Measurements from ENCODE around the gene MAB21L1. TPM values are rescaled to one million over a fixed set of nuclear protein-coding genes. Genes with fewer than 3 reads are reported as not detected.

Gene MAB21L1
- total and polyA plus RNA-seq, 4 donors = under 0.01 to 0.07 (median 0.03) TPM; not detected in 1

- no peaks in the 10 kb centered on the region for H3K27me3 ChIP-seq (ENCODE audit: control insufficient read depth in 4 of 4, insufficient read depth in 4 of 4, low read length in 3 of 4)
- no peak overlapping the region for H3K27ac ChIP-seq (ENCODE audit: low read depth in 1 of 2, low read length in 2 of 2)
- H3K9me3 ChIP-seq (ENCODE audit: control insufficient read depth in 4 of 4, low read length in 3 of 4) = no peaks in the 10 kb centered on the region
- H3K36me3 ChIP-seq (ENCODE audit: control insufficient read depth in 4 of 4, insufficient read depth in 3 of 4, low read depth in 1 of 4, low read length in 3 of 4) = no peaks in the 10 kb centered on the region
- no peaks in the 10 kb centered on the region for H3K4me1 ChIP-seq (ENCODE audit: control insufficient read depth in 4 of 4, insufficient read depth in 4 of 4, low read length in 3 of 4)
- H3K4me3 ChIP-seq (ENCODE audit: low read depth in 1 of 3, low read length in 3 of 3) = no peak overlapping the region
- H3K9ac ChIP-seq (ENCODE audit: low read depth in 1 of 2, low read length in 2 of 2) = no peak overlapping the region
- TF ChIP-seq YY1 (IDR thresholded peaks at IDR 0.05) (no peak), TAF1 (conservative IDR thresholded peaks at IDR 0.05) (no peak), ZBTB33 (IDR thresholded peaks at IDR 0.05) (no peak), ATF3 (IDR thresholded peaks at IDR 0.05) (no peak), CTCF (IDR thresholded peaks at IDR 0.05; ENCODE audit: low read depth, low read length, missing input control) (no peak), SP1 (IDR thresholded peaks at IDR 0.05) (no peak)
- WGBS = 67% methylated on average over 3 of the region's 3 CpGs
- no peak for DNase-seq (ENCODE audit: low spot score)
Observed at GRCh38 chr13:35502456-35502855, 26.0 kb upstream of the MAB21L1 start.

- Histone ChIP-seq H3K9me3 (ENCODE audit: control insufficient read depth in 4 of 4, low read length in 3 of 4) (no peaks in the 10 kb centered on the region), H3K27me3 (ENCODE audit: control insufficient read depth in 4 of 4, insufficient read depth in 4 of 4, low read length in 3 of 4) (no peaks in the 10 kb centered on the region), H3K4me1 (ENCODE audit: control insufficient read depth in 4 of 4, insufficient read depth in 4 of 4, low read length in 3 of 4) (no peaks in the 10 kb centered on the region), H3K27ac (ENCODE audit: low read depth in 1 of 2, low read length in 2 of 2) (no peak overlapping the region), H3K9ac (ENCODE audit: low read depth in 1 of 2, low read length in 2 of 2) (no peak overlapping the region), H3K4me3 (ENCODE audit: low read depth in 1 of 3, low read length in 3 of 3) (no peak overlapping the region), H3K36me3 (ENCODE audit: control insufficient read depth in 4 of 4, insufficient read depth in 3 of 4, low read depth in 1 of 4, low read length in 3 of 4) (no peaks in the 10 kb centered on the region)
- no peak for DNase-seq (ENCODE audit: low spot score)
- no peak for TF ChIP-seq REST (IDR thresholded peaks at IDR 0.05)
- TF ChIP-seq RXRA (IDR thresholded peaks at IDR 0.05) = no peak
- TF ChIP-seq FOXA2 (IDR thresholded peaks at IDR 0.05) = no peak
- no peak for TF ChIP-seq YY1 (IDR thresholded peaks at IDR 0.05)
- TF ChIP-seq JUND (IDR thresholded peaks at IDR 0.05) = no peak
- TF ChIP-seq RAD21 (IDR thresholded peaks at IDR 0.05) = no peak
- TF ChIP-seq CTCF (IDR thresholded peaks at IDR 0.05; ENCODE audit: low read depth, low read length, missing input control) = no peak
- no peak for TF ChIP-seq ATF3 (IDR thresholded peaks at IDR 0.05)
- no peak for TF ChIP-seq ZBTB33 (IDR thresholded peaks at IDR 0.05)
- TF ChIP-seq HNF4G (IDR thresholded peaks at IDR 0.05) = no peak
- no peak for TF ChIP-seq SP1 (IDR thresholded peaks at IDR 0.05)
- TF ChIP-seq FOXA1 (IDR thresholded peaks at IDR 0.05) = no peak
- TF ChIP-seq NR2F2 (IDR thresholded peaks at IDR 0.05) = no peak
- WGBS = 73% methylated on average over 6 of the region's 6 CpGs
Observed at GRCh38 chr13:35501661-35502235, 25.3 kb upstream of the MAB21L1 start.

Measured in liver (tissue), 9 donors.